Transverse colon (tissue), 4 donors: ENCODE results near the gene MEDAG. TPM values are rescaled to one million over a fixed set of nuclear protein-coding genes. Genes with fewer than 3 reads are reported as not detected.

Experiments used
- DNase-seq: peaks from one replicate; pipeline ENCODE4 v3.0.0-alpha.2; 2019
- H3K27ac ChIP-seq, 4 donors: fragments of 200-600 bp; sonication (generic); 2 replicates each; pipeline ENCODE4 v1.5.1; 2016 to 2018; ENCODE audit warnings: inconsistent platforms in 4 of 4
- H3K27me3 ChIP-seq: fragments of 200-600 bp; sonication (generic); 2 replicates; pipeline ENCODE4 v1.5.1; 2017; ENCODE audit warnings: inconsistent platforms
- H3K36me3 ChIP-seq, 4 donors: fragments of 200-600 bp; sonication (generic); 2 replicates each; pipeline ENCODE4 v1.5.1; 2017 to 2019; ENCODE audit warnings: inconsistent platforms in 4 of 4
- H3K4me1 ChIP-seq, 4 donors: fragments of 200-600 bp; sonication (generic); 2 replicates each; pipeline ENCODE4 v1.5.1; 2017 to 2020; ENCODE audit warnings: inconsistent platforms in 4 of 4
- H3K4me3 ChIP-seq, 4 donors: fragments of 200-600 bp; sonication (generic); 1 replicate in 1 of 4; 2 replicates in 3 of 4; pipeline versions ENCODE4 v1.5.1 to v1.6.1; 2017 to 2019; ENCODE audit warnings: inconsistent platforms in 4 of 4
- H3K9me3 ChIP-seq, 2 donors: fragments of 200-600 bp; sonication (generic); 2 replicates each; pipeline ENCODE4 v1.5.1; 2017 to 2019; ENCODE audit warnings: inconsistent platforms in 2 of 2
- EP300 ChIP-seq: sonication (generic); formaldehyde crosslinking; IDR thresholded peaks from one replicate; pipeline ENCODE4 v1.6.1; 2017; ENCODE audit warnings: antibody characterized with exemption, low read depth
- POLR2A ChIP-seq: fragments of 450-650 bp; IDR thresholded peaks from one replicate; pipeline ENCODE4 v1.6.1; 2016; ENCODE audit warnings: antibody characterized with exemption, mild to moderate bottlenecking, moderate library complexity
- POLR2AphosphoS5 ChIP-seq, 3 donors: sonication (generic); formaldehyde crosslinking; IDR thresholded peaks; one replicate each; pipeline ENCODE4 v1.6.1; 2016; ENCODE audit warnings: antibody characterized with exemption in 3 of 3
- WGBS, 2 donors: methylation state at CpG; one replicate each; pipeline ENCODE4 v1.1.5; 2018; ENCODE audit warnings: low coverage in 1 of 2; 5-methylcytosine and 5-hydroxymethylcytosine counted together
- in situ Hi-C, 4 donors: fragments of 200-750 bp; cut with MboI; loops; one replicate each; pipeline versions ENCODE4 v1.15.0 to v1.15.1; 2017; ENCODE audit warnings: low sequenced_read_pairs in 3 of 4, low pct_ligation_motif_present in 1 of 4, low pct_unique_long_range_greater_than_20kb in 1 of 4
- intact Hi-C: fragments of 100-400 bp; cut with DNase I; formaldehyde crosslinking; loops from one replicate; pipeline ENCODE4 v1.15.1; 2023; ENCODE audit warnings: low total_unique reads
- total RNA-seq, 4 donors: library from RNA; depleted of rRNA; stranded (reverse); fragments of >200 nt; gene quantifications; one replicate each; pipeline ENCODE4 v1.1.0, GENCODE V29; 2016
- TF ChIP-seq, protein P1 (sequence below), 5 experiments: fragments of 200-600 bp in 3 of 5; fragments of 450-650 bp in 2 of 5; sonication (generic) in 3 of 5; IDR thresholded peaks; 1 replicate in 2 of 5; 2 replicates in 3 of 5; pipeline ENCODE4 v1.5.1; 2016 to 2017; ENCODE audit warnings: antibody characterized with exemption in 5 of 5, inconsistent platforms in 3 of 5, mild to moderate bottlenecking in 2 of 5, moderate library complexity in 1 of 5

Gene MEDAG
- total RNA-seq, 4 donors from 2014 or later, result 5.4 to 30.8 (median 10.0) TPM

DNA sequence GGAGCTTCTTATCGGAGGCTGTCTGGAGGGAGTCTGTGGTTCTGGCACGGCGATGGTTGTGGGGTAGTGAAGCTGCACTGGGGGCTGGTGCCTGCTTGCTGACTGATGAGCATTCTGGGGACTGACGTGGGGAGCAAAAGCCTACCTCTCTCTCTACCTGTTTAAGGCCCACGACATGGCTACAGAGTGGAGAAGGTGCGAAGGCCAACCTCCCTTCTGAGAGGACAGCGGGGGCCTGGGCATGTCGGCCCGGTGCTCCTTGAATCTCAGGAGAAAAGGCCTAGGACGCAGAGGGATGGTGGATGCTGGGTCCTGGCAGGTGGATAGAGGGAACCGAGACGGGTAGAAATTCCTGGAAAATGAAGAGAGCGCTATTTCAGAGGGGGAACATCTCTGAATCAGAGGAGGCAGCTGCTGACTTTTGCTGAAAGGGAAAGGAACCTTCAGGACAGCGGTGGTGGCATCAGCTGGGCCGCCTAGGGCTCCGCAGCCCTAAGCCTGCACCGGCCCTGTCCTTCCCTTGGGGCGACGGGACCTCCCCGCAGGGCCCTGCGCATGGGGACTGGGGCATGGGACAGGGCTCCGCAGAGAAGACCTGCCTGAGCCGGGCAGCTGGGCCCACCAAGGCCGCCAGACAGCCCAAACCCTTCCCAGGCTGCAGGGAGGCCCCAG, 35.0 kb upstream of the MEDAG start:
- in situ Hi-C loops (no loop called here), intact Hi-C loops (no loop called here)
- Histone ChIP-seq H3K27ac (peak overlapping the region; percentile 73 to 81 (median 80)), H3K27me3 (no peaks in the 10 kb centered on the region), H3K4me3 (no peak overlapping the region), H3K4me1 (peaks cover 6 to 23% (median 11%) of the 10 kb centered on the region in 4 donors), H3K36me3 (no peaks in the 10 kb centered on the region), H3K9me3 (no peaks in the 10 kb centered on the region)
- DNase-seq, result no peak
- WGBS, 2 donors, result 87 to 93% methylated on average over 3 to 22 of the region's 24 CpGs
- no peak for TF ChIP-seq POLR2AphosphoS5 (IDR thresholded peaks at IDR 0.05)
- TF ChIP-seq, protein P1, sequence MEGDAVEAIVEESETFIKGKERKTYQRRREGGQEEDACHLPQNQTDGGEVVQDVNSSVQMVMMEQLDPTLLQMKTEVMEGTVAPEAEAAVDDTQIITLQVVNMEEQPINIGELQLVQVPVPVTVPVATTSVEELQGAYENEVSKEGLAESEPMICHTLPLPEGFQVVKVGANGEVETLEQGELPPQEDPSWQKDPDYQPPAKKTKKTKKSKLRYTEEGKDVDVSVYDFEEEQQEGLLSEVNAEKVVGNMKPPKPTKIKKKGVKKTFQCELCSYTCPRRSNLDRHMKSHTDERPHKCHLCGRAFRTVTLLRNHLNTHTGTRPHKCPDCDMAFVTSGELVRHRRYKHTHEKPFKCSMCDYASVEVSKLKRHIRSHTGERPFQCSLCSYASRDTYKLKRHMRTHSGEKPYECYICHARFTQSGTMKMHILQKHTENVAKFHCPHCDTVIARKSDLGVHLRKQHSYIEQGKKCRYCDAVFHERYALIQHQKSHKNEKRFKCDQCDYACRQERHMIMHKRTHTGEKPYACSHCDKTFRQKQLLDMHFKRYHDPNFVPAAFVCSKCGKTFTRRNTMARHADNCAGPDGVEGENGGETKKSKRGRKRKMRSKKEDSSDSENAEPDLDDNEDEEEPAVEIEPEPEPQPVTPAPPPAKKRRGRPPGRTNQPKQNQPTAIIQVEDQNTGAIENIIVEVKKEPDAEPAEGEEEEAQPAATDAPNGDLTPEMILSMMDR (IDR thresholded peaks at IDR 0.05), result no peak
- no peak for TF ChIP-seq POLR2A
- no peak for TF ChIP-seq EP300

DNA sequence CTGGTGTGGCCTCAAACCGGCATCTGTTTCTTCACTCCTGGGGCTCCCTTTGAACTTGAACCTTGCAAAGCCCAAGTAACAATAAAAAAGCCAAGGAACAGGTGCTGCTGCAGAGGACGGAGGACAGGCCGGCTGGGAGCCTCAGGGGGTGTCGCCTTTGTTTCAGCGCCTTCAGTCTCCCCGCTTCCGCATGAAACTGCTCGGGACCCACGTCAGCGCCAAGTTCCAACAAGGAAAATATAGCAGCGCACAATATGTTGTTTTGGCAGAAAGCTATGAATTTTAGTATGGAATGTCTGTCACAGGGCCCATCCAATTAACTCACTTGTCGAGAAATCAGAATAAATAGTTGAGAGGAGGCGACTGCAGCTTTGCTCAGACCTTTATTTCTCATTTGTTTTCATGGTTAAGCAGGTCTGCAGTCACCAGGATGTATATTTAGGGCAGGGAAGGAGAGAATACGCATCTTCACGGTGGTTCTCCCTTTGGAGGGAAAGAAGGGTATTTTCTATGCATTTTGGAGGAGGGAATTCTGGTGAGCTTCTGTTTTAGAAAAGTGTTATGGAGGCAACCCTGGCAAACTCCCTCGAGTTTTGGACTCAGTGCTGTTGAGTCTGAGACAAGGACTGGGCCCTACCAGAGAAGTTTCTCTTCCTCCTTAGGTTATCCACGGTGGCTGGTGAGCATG, 34.3 kb upstream of the MEDAG start:
- intact Hi-C loops, result no loop called here
- WGBS, 2 donors, result 87 to 93% methylated on average over 14 to 17 of the region's 17 CpGs

DNA sequence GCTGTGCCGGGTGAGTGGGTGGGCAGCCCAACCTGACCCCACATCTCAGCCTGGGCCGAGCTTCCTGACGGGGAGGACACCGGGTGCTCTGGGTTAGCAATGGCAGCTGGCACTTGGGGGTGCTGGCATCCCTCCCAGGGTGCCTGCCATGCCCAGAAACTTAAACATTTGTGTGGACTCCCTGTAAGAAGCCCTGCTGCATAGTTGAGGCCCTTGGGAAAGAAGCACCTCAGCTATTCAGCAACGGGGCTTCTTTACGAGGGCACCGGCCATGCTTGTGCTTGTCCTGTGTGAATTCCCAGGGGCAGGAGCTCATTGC, 33.8 kb upstream of the MEDAG start:
- H3K4me3 ChIP-seq, result no peak overlapping the region
- TF ChIP-seq POLR2A, result no peak
- TF ChIP-seq POLR2AphosphoS5 (IDR thresholded peaks at IDR 0.05), result no peak
- no peak for TF ChIP-seq EP300
- TF ChIP-seq, protein P1 (IDR thresholded peaks at IDR 0.05), result no peak
- 80 to 85% methylated on average over 1 to 6 of the region's 7 CpGs for WGBS, 2 donors
- H3K36me3 ChIP-seq, result no peaks in the 10 kb centered on the region
- intact Hi-C loops, result no loop called here
- no peaks in the 10 kb centered on the region for H3K27me3 ChIP-seq
- no peaks in the 10 kb centered on the region for H3K9me3 ChIP-seq
- peaks cover 6 to 23% (median 11%) of the 10 kb centered on the region in 4 donors for H3K4me1 ChIP-seq
- DNase-seq, result no peak
- in situ Hi-C loops, result no loop called here
- H3K27ac ChIP-seq, result peak overlapping the region in 3 of 4 donors; percentile 51 to 81 (median 62)

More for the DNA sequence above, 34.3 kb upstream of the MEDAG start:
- H3K9me3 ChIP-seq, result no peaks in the 10 kb centered on the region
- no peak for DNase-seq
- peak overlapping the region in 3 of 4 donors; percentile 73 to 81 (median 80) for H3K27ac ChIP-seq
- in situ Hi-C loops, result no loop called here
- H3K36me3 ChIP-seq, result no peaks in the 10 kb centered on the region
- TF ChIP-seq POLR2AphosphoS5 (IDR thresholded peaks at IDR 0.05) (no peak), POLR2A (no peak), EP300 (no peak)
- TF ChIP-seq, protein P1 (IDR thresholded peaks at IDR 0.05), result no peak
- H3K4me3 ChIP-seq, result no peak overlapping the region
- H3K4me1 ChIP-seq, result peaks cover 6 to 23% (median 11%) of the 10 kb centered on the region in 4 donors
- no peaks in the 10 kb centered on the region for H3K27me3 ChIP-seq

DNA sequence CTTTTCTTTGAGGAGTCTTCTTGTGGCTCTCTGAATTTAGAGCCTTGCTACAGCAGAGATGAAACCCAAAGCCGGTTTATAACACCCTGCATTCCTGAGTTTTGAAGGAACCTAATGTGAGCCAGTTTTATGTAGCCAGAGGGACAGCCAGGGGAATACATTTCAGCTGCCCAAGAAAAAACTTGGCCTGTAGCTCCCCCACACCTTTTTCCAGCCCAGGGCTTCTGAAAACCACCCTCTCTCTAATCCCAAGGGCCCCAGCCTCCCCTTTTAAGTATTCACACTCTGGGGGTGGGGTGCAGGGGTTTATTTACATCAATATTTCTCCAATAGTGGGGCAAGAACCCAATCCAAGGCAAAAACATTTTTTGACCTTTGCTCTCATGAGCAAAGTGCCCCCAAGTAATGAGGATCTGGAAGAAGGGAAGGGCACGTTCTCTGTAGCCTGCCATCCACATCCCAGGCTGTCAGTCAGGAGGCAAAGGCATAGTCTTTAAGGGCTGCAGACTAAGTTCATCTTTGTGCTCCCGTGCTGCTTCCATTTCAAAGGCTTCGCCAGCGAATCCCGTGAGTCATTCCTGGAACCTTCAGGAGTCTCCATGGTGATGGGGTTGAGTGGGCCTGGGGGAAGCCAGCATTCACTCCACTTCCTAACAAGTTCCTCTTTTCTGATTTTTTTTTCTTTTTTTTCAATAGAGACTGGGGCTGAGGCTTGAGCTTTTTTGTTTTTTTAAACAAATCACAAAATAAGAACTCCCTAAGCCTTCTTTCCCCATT, 33.2 kb upstream of the MEDAG start:
- WGBS, 2 donors, result 64 to 69% methylated on average over 4 to 6 of the region's 6 CpGs
- H3K4me3 ChIP-seq, result no peak overlapping the region
- H3K4me1 ChIP-seq, result peaks cover 6 to 23% (median 11%) of the 10 kb centered on the region in 4 donors
- peak in 1 of 3 donors; percentile 14 for TF ChIP-seq POLR2AphosphoS5 (IDR thresholded peaks at IDR 0.05)
- TF ChIP-seq POLR2A, result no peak
- in situ Hi-C loops (no loop called here), intact Hi-C loops (no loop called here)
- no peaks in the 10 kb centered on the region for H3K9me3 ChIP-seq
- peak overlapping the region; percentile 32 to 81 (median 56) for H3K27ac ChIP-seq
- no peaks in the 10 kb centered on the region for H3K36me3 ChIP-seq
- no peaks in the 10 kb centered on the region for H3K27me3 ChIP-seq
- DNase-seq, result no peak
